Gastrocnemius medialis (tissue), 4 donors: ENCODE measurements around the gene HSPA9.

Source experiments
- CTCF ChIP-seq, 5 experiments: fragments of 450-650 bp in 3 of 5; fragments of 200-600 bp in 2 of 5; sonication (generic) in 2 of 5; IDR thresholded peaks in 4 of 5; conservative IDR thresholded peaks in 1 of 5; 1 replicate in 4 of 5; 2 replicates in 1 of 5; pipeline ENCODE4 v1.5.1; 2016 to 2019; ENCODE audit warnings: antibody characterized with exemption in 5 of 5, mild to moderate bottlenecking in 3 of 5, moderate library complexity in 3 of 5
- POLR2A ChIP-seq, 2 donors: fragments of 450-650 bp; IDR thresholded peaks; one replicate each; pipeline ENCODE4 v1.6.1; 2017; ENCODE audit warnings: antibody characterized with exemption in 2 of 2, mild to moderate bottlenecking in 2 of 2, moderate library complexity in 2 of 2

DNA sequence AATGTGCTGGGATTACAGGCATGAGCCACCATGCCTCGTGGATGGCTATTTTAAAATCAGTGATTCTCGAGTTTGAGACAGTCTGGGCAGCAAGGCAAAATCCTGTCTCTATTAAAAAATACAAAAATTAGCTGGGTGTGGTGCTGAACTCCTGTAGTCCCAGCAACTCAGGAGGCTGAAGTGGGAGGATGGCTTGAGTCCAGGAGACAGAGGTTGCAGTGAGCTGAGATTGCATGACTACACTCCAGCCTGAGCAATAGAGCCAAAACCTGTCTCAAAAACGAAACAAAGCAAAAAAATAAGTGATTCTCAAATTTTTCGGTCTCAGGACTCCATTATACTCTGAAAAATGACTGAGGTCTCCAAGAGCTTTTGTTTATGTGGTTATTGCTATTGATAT lies 47.9 kb upstream of the HSPA9 start:
- TF ChIP-seq POLR2A (IDR thresholded peaks at IDR 0.05) (no peak), CTCF (IDR thresholded peaks at IDR 0.05 in 4 of 5, conservative IDR thresholded peaks at IDR 0.05 in 1 of 5) (no peak)
